Smooth muscle cell (in vitro differentiated cells): ENCODE measurements around the gene ITPKB. TPM values are rescaled to one million over a fixed set of nuclear protein-coding genes. Genes with fewer than 3 reads are reported as not detected.

Experiments used
- DNase-seq: peaks from one replicate; lab custom pipeline; 2025; ENCODE audit not compliant: unreplicated experiment; lab: John Stamatoyannopoulos, UW
- H2AFZ ChIP-seq: fragments of 200-600 bp; sonication (generic); 2 replicates; pipeline ENCODE4 v1.6.0; 2016; ENCODE audit warnings: antibody characterized with exemption, low read depth, mild to moderate bottlenecking
- H3F3A ChIP-seq: fragments of 200-600 bp; sonication (generic); 2 replicates; pipeline ENCODE4 v1.6.0; 2017; ENCODE audit warnings: antibody characterized with exemption, low read depth
- H3K27ac ChIP-seq: fragments of 200-600 bp; sonication (generic); 2 replicates; pipeline ENCODE4 v1.5.1; 2016; ENCODE audit warnings: low read depth, mild to moderate bottlenecking
- H3K27me3 ChIP-seq: fragments of 200-600 bp; sonication (generic); 2 replicates; pipeline ENCODE4 v1.6.1; 2016; ENCODE audit warnings: low read depth, mild to moderate bottlenecking
- H3K36me3 ChIP-seq: fragments of 200-600 bp; sonication (generic); 2 replicates; pipeline ENCODE4 v1.5.1; 2016; ENCODE audit warnings: low read depth
- H3K4me1 ChIP-seq: fragments of 200-600 bp; sonication (generic); 2 replicates; pipeline ENCODE4 v1.5.1; 2016; ENCODE audit warnings: low read depth
- H3K4me2 ChIP-seq: fragments of 200-600 bp; sonication (generic); 2 replicates; pipeline ENCODE4 v1.6.0; 2016; ENCODE audit warnings: mild to moderate bottlenecking
- H3K4me3 ChIP-seq: fragments of 200-600 bp; sonication (generic); 2 replicates; pipeline ENCODE4 v1.5.1; 2016; ENCODE audit warnings: mild to moderate bottlenecking
- H3K79me2 ChIP-seq: fragments of 200-600 bp; sonication (generic); 2 replicates; pipeline ENCODE4 v1.6.0; 2016; ENCODE audit warnings: low read depth, mild to moderate bottlenecking
- H3K9ac ChIP-seq: fragments of 200-600 bp; sonication (generic); 2 replicates; pipeline ENCODE4 v1.6.0; 2016; ENCODE audit warnings: low read depth
- H3K9me3 ChIP-seq: fragments of 200-600 bp; sonication (generic); replicated peaks from 2 replicates; pipeline ENCODE4 v1.5.1; 2016; ENCODE audit warnings: low read depth
- H4K20me1 ChIP-seq: fragments of 200-600 bp; sonication (generic); 2 replicates; pipeline ENCODE4 v1.6.0; 2016; ENCODE audit warnings: low read depth
- WGBS: methylation state at CpG from one replicate; pipeline ENCODE4 v1.1.7; 2016; ENCODE audit warnings: low lambda C conversion rate; 5-methylcytosine and 5-hydroxymethylcytosine counted together
- polyA plus RNA-seq: library from polyadenylated mRNA; unstranded; fragments of >200 nt; fragmentation: Nextera tagmentation; extraction: Ambion mirVana; gene quantifications from 2 replicates; pipeline ENCODE4 v1.2.1, GENCODE V29; 2016
- total RNA-seq: library from RNA; depleted of rRNA; stranded (reverse); fragments of >200 nt; gene quantifications from 2 replicates; pipeline ENCODE4 v1.2.3, GENCODE V29; 2014
- TF ChIP-seq, protein P1 (sequence below): fragments of 200-600 bp; sonication (generic); IDR thresholded peaks from 2 replicates; pipeline ENCODE4 v1.5.1; 2017; ENCODE audit warnings: borderline replicate concordance, mild to moderate bottlenecking, antibody characterized with exemption; ENCODE audit not compliant: insufficient read depth, poor library complexity, severe bottlenecking

The ITPKB gene
- total and polyA plus RNA-seq, 2 experiments from 2014 or later, result 8.9 to 11.4 TPM

DNA sequence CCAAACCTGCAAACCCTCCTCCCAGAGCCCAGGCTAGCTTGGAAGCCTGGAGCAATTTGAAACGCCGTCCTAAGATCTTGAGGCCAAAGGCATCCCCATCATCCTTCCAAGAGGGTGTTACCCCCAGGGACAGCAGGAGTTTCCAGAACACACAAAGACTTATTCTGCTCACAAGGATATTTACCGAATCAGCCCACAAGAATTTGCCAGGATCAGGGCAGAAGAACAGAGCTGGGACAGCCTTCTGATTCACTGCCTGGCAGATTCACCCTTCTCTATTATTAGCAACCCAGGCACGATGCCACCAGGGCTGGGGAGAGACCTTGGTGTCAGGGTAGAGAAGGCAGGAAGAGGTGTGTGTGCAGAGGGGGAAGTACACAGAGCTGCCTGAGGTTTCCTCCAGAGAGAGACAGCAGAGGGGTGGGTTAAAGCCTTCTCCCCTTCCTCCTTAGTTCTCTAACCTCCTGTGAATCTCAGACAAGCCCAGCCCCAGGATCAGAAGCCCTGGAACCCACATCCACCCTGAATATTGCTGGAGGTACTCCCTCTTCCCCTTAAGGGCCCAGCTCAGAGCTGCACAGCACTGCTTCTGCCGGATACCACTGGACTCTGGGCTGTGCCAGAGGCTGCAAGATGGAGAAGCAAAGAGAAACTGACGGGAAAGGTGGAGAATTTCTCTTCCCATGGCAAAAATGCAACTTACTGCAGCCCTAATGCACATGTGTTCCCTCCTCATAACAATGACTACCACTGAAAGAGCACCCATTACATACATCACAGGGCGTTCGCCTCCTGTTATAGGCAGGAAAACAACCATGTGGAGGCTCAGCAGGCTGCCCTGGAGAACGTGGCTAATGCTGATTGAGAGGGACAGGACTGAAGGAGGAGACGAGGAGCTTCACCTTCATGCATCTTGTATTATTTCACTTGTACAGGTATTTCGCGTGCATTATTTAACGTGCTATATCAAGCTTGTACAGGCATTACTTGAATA, 61.8 kb downstream of the ITPKB start:
- 70% methylated on average over 13 of the region's 13 CpGs for WGBS
- TF ChIP-seq, protein P1, sequence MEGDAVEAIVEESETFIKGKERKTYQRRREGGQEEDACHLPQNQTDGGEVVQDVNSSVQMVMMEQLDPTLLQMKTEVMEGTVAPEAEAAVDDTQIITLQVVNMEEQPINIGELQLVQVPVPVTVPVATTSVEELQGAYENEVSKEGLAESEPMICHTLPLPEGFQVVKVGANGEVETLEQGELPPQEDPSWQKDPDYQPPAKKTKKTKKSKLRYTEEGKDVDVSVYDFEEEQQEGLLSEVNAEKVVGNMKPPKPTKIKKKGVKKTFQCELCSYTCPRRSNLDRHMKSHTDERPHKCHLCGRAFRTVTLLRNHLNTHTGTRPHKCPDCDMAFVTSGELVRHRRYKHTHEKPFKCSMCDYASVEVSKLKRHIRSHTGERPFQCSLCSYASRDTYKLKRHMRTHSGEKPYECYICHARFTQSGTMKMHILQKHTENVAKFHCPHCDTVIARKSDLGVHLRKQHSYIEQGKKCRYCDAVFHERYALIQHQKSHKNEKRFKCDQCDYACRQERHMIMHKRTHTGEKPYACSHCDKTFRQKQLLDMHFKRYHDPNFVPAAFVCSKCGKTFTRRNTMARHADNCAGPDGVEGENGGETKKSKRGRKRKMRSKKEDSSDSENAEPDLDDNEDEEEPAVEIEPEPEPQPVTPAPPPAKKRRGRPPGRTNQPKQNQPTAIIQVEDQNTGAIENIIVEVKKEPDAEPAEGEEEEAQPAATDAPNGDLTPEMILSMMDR, result no peak
- Histone ChIP-seq H3K27ac (peak overlapping the region; percentile 65), H3K79me2 (peaks cover 18% of the 10 kb centered on the region), H3F3A (no peaks in the 10 kb centered on the region), H2AFZ (no peak overlapping the region), H3K4me3 (no peak overlapping the region), H4K20me1 (no peaks in the 10 kb centered on the region), H3K9ac (peak overlapping the region; percentile 12), H3K27me3 (no peaks in the 10 kb centered on the region), H3K36me3 (no peaks in the 10 kb centered on the region), H3K4me2 (peak overlapping the region; percentile 62), H3K4me1 (peaks cover 30% of the 10 kb centered on the region), H3K9me3 (no peaks in the 10 kb centered on the region)
- no peak for DNase-seq

DNA sequence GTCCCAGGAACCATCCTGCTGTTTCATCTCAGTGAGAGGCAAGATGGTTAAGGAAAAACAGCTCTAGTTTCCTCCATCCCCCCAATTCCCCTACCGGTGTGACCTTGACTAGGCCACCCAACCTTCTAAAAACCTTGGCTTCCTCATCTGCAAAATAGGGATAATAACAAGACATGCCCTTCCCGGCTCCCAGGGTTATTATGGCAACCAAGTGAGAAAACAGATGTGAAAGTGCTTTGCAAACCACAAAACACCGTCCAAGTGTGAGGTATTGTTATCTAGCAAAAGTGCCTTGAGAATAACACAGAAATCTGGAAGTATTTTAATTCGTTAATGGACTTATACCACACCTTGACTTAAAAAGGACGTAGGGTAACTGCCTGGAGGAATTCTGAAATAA, 62.7 kb downstream of the ITPKB start:
- peak overlapping the region; percentile 12 for H3K9ac ChIP-seq
- peaks cover 22% of the 10 kb centered on the region for H3K79me2 ChIP-seq
- H3K4me1 ChIP-seq, result peaks cover 30% of the 10 kb centered on the region
- H3K36me3 ChIP-seq, result no peaks in the 10 kb centered on the region
- no peak for DNase-seq
- no peak overlapping the region for H3K4me3 ChIP-seq
- TF ChIP-seq, protein P1, result no peak
- 81% methylated on average over 5 of the region's 5 CpGs for WGBS
- H2AFZ ChIP-seq, result no peak overlapping the region
- H4K20me1 ChIP-seq, result no peaks in the 10 kb centered on the region
- H3F3A ChIP-seq, result no peaks in the 10 kb centered on the region
- no peak overlapping the region for H3K4me2 ChIP-seq
- H3K27ac ChIP-seq, result peak overlapping the region; percentile 65
- H3K27me3 ChIP-seq, result no peaks in the 10 kb centered on the region
- no peaks in the 10 kb centered on the region for H3K9me3 ChIP-seq

DNA sequence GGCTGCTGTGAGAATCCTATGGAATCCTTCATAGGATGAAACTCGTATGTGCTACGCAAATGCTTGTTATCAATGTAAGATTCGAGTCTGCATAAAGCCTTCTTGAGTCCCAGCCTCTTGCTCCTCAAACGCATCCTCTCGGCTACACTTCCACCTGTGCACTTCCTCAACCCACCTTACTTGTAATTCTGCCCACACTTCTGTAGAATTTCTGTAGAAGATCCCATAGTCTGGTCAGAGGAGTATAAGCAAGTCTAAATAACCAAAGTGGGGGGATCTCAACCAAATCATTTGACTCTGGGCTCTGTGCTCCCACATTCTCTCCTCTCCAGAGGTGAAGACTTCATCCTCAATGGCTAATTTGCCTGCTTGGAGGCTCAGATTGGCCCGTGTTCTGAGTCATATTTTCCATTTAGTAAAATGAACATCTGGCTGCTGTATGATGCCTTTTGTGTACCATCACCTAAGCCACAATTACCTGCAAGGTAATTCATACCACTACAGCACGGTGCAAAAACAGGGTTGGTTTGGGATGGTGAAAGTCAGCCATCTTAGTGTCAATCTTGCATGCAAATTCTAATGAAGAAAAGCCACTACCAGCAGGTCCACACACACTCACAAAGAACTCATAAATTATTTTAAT, 63.2 kb downstream of the ITPKB start:
- Histone ChIP-seq H3K36me3 (no peaks in the 10 kb centered on the region), H3K4me3 (no peak overlapping the region), H3K4me1 (peaks cover 27% of the 10 kb centered on the region), H3K9me3 (no peaks in the 10 kb centered on the region), H3K27ac (no peak overlapping the region), H3K79me2 (peaks cover 24% of the 10 kb centered on the region), H3F3A (no peaks in the 10 kb centered on the region), H3K27me3 (no peaks in the 10 kb centered on the region), H3K9ac (no peak overlapping the region), H2AFZ (no peak overlapping the region), H3K4me2 (no peak overlapping the region), H4K20me1 (no peaks in the 10 kb centered on the region)
- WGBS, result 83% methylated on average over 7 of the region's 7 CpGs
- TF ChIP-seq, protein P1, result no peak
- no peak for DNase-seq
